ENCODE measurements around the gene SOX2.

GRCh38 chr3:181730934-181731333, 19.2 kb downstream of the SOX2 start:
- TF ChIP-seq, protein P1, sequence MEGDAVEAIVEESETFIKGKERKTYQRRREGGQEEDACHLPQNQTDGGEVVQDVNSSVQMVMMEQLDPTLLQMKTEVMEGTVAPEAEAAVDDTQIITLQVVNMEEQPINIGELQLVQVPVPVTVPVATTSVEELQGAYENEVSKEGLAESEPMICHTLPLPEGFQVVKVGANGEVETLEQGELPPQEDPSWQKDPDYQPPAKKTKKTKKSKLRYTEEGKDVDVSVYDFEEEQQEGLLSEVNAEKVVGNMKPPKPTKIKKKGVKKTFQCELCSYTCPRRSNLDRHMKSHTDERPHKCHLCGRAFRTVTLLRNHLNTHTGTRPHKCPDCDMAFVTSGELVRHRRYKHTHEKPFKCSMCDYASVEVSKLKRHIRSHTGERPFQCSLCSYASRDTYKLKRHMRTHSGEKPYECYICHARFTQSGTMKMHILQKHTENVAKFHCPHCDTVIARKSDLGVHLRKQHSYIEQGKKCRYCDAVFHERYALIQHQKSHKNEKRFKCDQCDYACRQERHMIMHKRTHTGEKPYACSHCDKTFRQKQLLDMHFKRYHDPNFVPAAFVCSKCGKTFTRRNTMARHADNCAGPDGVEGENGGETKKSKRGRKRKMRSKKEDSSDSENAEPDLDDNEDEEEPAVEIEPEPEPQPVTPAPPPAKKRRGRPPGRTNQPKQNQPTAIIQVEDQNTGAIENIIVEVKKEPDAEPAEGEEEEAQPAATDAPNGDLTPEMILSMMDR (IDR thresholded peaks at IDR 0.05; ENCODE audit: low read depth, low read length, poor library complexity, severe bottlenecking) = no peak
- TF ChIP-seq EZH2phosphoT487 (IDR thresholded peaks at IDR 0.05; ENCODE audit: borderline replicate concordance, low read length) = no peak
